Mammary epithelial cell (primary cell): ENCODE measurements around the gene ANKS1B.

Experiments used
- EZH2 ChIP-seq: IDR thresholded peaks from 2 replicates; pipeline ENCODE4 v1.6.1; 2012; ENCODE audit warnings: low read length, inconsistent platforms, borderline replicate concordance
- TF ChIP-seq, protein P1 (sequence below), 2 donors: IDR thresholded peaks in 1 of 2; conservative IDR thresholded peaks in 1 of 2; 2 replicates each; pipeline ENCODE4 v1.5.1; 2011 to 2012; ENCODE audit warnings: inconsistent platforms in 2 of 2, low read length in 2 of 2, mild to moderate bottlenecking in 2 of 2, control low read depth in 1 of 2, low read depth in 1 of 2; ENCODE audit not compliant: insufficient read depth in 1 of 2; ENCODE audit errors: extremely low read depth in 1 of 2

- TF ChIP-seq, protein P1, sequence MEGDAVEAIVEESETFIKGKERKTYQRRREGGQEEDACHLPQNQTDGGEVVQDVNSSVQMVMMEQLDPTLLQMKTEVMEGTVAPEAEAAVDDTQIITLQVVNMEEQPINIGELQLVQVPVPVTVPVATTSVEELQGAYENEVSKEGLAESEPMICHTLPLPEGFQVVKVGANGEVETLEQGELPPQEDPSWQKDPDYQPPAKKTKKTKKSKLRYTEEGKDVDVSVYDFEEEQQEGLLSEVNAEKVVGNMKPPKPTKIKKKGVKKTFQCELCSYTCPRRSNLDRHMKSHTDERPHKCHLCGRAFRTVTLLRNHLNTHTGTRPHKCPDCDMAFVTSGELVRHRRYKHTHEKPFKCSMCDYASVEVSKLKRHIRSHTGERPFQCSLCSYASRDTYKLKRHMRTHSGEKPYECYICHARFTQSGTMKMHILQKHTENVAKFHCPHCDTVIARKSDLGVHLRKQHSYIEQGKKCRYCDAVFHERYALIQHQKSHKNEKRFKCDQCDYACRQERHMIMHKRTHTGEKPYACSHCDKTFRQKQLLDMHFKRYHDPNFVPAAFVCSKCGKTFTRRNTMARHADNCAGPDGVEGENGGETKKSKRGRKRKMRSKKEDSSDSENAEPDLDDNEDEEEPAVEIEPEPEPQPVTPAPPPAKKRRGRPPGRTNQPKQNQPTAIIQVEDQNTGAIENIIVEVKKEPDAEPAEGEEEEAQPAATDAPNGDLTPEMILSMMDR (conservative IDR thresholded peaks at IDR 0.05 in 1 of 2, IDR thresholded peaks at IDR 0.05 in 1 of 2; ENCODE audit: extremely low read depth in 1 of 2, insufficient read depth in 1 of 2, low read depth in 1 of 2, low read length in 2 of 2): no peak
- TF ChIP-seq EZH2: no peak
These were observed 47.1 kb upstream of the ANKS1B start for GRCh38 chr12:100031836-100032235.
